ENCODE data around the gene OFD1.

- no peak for TF ChIP-seq CTCF (IDR thresholded peaks at IDR 0.05)
- TF ChIP-seq POLR2AphosphoS5 (IDR thresholded peaks at IDR 0.05): no peak
- TF ChIP-seq POLR2A (IDR thresholded peaks at IDR 0.05): no peak
Observed at GRCh38 chrX:13721371-13721770, 13.2 kb upstream of the OFD1 start.

All from breast epithelium (tissue), 3 donors.